ENCODE measurements around the gene SCRN1. TPM values are rescaled to one million over a fixed set of nuclear protein-coding genes. Genes with fewer than 3 reads are reported as not detected.

SCRN1 gene
- total RNA-seq, 1 donor from 2014 or later: 106 TPM

DNA sequence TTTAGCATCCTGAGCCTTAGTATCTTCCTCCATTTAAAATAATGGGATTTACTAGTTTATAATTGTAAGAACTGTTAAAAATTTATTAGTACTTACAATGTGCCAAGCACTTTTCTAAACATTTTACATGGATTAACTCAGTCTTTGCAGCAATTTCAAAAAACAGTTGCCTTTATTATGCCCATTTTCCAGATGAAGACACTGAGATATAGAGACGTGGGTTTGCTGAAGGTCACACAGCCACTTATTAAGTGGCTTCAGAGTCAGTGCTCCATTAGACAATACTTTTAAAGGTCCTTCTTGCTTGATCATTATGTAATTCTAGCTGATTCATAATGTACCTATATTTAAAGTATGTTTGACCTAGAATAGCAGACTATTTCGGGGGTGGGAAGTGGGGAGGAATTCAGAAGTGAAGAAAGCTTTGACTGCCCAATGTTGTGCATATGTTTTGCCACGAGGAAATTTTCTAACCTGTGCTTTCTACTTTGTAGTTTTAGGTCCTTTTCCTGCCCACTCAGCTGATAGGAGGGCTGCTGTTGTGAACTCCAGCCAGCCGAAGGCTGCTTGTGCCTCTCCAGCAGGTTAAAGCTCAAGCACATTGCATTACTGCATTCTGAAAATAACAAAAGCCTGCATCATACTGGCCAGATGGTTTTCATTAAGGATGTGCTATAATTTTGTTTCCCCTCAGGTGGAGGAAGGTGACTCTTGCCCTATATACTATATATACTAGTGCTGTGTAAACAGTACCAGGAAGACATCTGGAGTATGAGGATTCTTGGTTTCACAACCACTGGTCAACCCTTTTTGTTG is 42.9 kb upstream of the SCRN1 start:
- Mint-ChIP-seq H3K4me3 (ENCODE audit: unreplicated experiment) (no peak overlapping the region), H3K27ac (ENCODE audit: unreplicated experiment) (peak overlapping the region; percentile 85)

DNA sequence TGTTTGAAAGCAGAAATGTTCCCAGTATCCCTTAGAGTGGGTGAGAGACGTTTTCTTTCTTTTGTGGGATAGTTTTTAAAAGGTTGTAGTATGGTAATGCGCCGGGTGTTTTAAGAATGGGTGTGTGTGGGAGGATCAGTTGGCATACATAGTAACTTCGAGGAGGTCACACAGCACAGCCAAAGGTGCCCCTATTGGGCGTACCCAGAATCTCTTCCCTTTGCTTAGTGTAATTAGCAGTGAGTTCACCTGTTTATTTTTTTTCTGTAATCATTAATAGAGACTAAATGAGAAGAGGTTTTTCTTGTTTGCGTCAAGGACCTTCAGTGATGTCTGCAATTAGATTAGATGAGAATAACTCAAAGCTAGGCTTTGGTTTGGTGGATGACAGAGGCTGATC is 40.1 kb upstream of the SCRN1 start:
- Mint-ChIP-seq H3K9me3 (ENCODE audit: unreplicated experiment) (no peaks in the 10 kb centered on the region), H3K27ac (ENCODE audit: unreplicated experiment) (no peak overlapping the region)
- no peak for DNase-seq (ENCODE audit: extremely low spot score, unreplicated experiment)

More for the DNA sequence above, 42.9 kb upstream of the SCRN1 start:
- peaks cover 25% of the 10 kb centered on the region for H3K4me1 Mint-ChIP-seq (ENCODE audit: unreplicated experiment)
- no peaks in the 10 kb centered on the region for H3K9me3 Mint-ChIP-seq (ENCODE audit: unreplicated experiment)
- H3K36me3 Mint-ChIP-seq (ENCODE audit: unreplicated experiment): peaks cover 13% of the 10 kb centered on the region
- TF ChIP-seq, protein P1, sequence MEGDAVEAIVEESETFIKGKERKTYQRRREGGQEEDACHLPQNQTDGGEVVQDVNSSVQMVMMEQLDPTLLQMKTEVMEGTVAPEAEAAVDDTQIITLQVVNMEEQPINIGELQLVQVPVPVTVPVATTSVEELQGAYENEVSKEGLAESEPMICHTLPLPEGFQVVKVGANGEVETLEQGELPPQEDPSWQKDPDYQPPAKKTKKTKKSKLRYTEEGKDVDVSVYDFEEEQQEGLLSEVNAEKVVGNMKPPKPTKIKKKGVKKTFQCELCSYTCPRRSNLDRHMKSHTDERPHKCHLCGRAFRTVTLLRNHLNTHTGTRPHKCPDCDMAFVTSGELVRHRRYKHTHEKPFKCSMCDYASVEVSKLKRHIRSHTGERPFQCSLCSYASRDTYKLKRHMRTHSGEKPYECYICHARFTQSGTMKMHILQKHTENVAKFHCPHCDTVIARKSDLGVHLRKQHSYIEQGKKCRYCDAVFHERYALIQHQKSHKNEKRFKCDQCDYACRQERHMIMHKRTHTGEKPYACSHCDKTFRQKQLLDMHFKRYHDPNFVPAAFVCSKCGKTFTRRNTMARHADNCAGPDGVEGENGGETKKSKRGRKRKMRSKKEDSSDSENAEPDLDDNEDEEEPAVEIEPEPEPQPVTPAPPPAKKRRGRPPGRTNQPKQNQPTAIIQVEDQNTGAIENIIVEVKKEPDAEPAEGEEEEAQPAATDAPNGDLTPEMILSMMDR (IDR thresholded peaks at IDR 0.05): no peak
- H3K27me3 Mint-ChIP-seq (ENCODE audit: unreplicated experiment): no peaks in the 10 kb centered on the region
- no peak for DNase-seq (ENCODE audit: extremely low spot score, unreplicated experiment)

GRCh38 chr7:30028749-30029635 is 39.4 kb upstream of the SCRN1 start:
- Mint-ChIP-seq H3K36me3 (ENCODE audit: unreplicated experiment) (peaks cover 4% of the 10 kb centered on the region), H3K4me1 (ENCODE audit: unreplicated experiment) (peaks cover 44% of the 10 kb centered on the region), H3K27ac (ENCODE audit: unreplicated experiment) (no peak overlapping the region), H3K27me3 (ENCODE audit: unreplicated experiment) (no peaks in the 10 kb centered on the region), H3K9me3 (ENCODE audit: unreplicated experiment) (no peaks in the 10 kb centered on the region), H3K4me3 (ENCODE audit: unreplicated experiment) (no peak overlapping the region)
- TF ChIP-seq, protein P1 (IDR thresholded peaks at IDR 0.05): no peak
- DNase-seq (ENCODE audit: extremely low spot score, unreplicated experiment): no peak

More for the DNA sequence above, 40.1 kb upstream of the SCRN1 start:
- H3K36me3 Mint-ChIP-seq (ENCODE audit: unreplicated experiment): peaks cover 8% of the 10 kb centered on the region
- H3K27me3 Mint-ChIP-seq (ENCODE audit: unreplicated experiment): no peaks in the 10 kb centered on the region
- TF ChIP-seq, protein P1 (IDR thresholded peaks at IDR 0.05): no peak
- peaks cover 40% of the 10 kb centered on the region for H3K4me1 Mint-ChIP-seq (ENCODE audit: unreplicated experiment)
- H3K4me3 Mint-ChIP-seq (ENCODE audit: unreplicated experiment): no peak overlapping the region

DNA sequence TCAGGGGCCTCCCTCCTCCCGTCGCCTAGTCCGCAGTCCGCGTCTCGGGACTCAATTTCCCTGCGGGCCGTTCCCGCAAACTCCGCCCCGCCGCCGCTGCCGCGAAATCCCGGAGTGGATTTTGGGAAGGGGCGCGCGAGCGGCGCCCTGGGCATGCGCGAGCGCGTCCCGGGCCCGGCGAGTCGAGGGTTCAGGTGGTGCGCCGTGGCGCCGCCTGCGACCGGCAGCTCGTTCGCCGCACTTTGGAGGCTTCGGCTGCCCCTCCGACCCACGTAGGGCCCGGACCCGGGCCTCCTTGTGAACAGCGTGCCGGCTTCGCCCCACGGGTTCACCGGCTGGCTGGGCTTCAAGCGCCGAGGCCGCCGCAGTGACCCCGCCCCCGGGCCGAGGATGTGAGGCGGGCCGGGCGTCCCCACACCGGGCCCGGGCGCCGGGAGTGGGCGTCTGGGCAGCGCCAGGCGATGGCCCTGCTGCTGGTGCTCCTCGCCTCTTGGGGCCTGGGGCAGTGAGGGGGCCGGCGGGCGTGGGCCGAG is 38.7 kb upstream of the SCRN1 start, which contains the start of gene PLEKHA8:
Gene PLEKHA8, plus strand, starts transcription at position 197 of the 533 bp plus-strand sequence. CDS start 351 bp downstream, outside the sequence.
- Mint-ChIP-seq H3K4me1 (ENCODE audit: unreplicated experiment) (peaks cover 45% of the 10 kb centered on the region), H3K27ac (ENCODE audit: unreplicated experiment) (peak within 1 kb of the TSS; percentile 88), H3K9me3 (ENCODE audit: unreplicated experiment) (no peaks in the 10 kb centered on the region), H3K27me3 (ENCODE audit: unreplicated experiment) (no peaks in the 10 kb centered on the region), H3K36me3 (ENCODE audit: unreplicated experiment) (no peaks in the 10 kb centered on the region), H3K4me3 (ENCODE audit: unreplicated experiment) (no peak within 1 kb of the TSS)
- DNase-seq (ENCODE audit: extremely low spot score, unreplicated experiment): peak; percentile 95
- TF ChIP-seq, protein P1 (IDR thresholded peaks at IDR 0.05): no peak
